ENCODE results near the gene BBS1.
A peak's percentile ranks its signal among the peaks of the same experiment; 100 is the strongest.

The BBS1 gene

DNA sequence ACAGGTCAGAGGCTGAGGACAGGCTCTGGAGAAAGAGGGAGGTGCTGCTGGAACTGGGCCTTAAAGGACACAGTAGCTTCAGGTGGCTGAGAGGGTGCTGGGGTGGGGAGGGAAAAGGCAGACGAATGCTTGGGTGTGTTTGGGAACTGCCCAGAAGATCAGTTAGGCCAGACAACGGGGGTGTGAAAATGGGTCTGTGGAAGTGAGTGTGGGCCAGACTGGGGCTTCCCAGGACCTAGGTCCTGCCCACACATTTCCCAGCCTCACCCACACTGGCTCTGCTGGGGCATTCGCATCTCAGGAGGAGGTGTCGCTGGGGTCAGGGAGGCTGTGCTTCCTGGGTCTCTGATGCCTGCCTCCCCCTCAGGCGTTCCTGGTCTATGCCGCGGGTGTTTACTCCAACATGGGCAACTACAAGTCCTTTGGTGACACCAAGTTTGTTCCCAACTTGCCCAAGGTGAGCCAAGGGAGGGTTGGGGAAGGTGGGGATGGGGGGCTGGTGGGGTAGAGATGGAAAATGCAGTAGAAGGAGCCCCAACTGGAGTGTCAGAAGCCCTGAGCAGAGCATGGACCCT, 25.5 kb upstream of the BBS1 start:
- TF ChIP-seq CTCF (IDR thresholded peaks at IDR 0.05; ENCODE audit: low read depth, low read length) = no peak
- H3K4me3 ChIP-seq (replicated peaks in 1 of 2; ENCODE audit: low read depth in 2 of 2, low read length in 2 of 2) = no peak overlapping the region
- DNase-seq (ENCODE audit: low read depth in 2 of 2) = no peak

- no peak for TF ChIP-seq CTCF (IDR thresholded peaks at IDR 0.05; ENCODE audit: low read depth, low read length)
- DNase-seq (ENCODE audit: low read depth in 2 of 2) = no peak
- no peak overlapping the region for H3K4me3 ChIP-seq (replicated peaks in 1 of 2; ENCODE audit: low read depth in 2 of 2, low read length in 2 of 2)
Measured at GRCh38 chr11:66488957-66489356, 21.5 kb upstream of the BBS1 start.

DNA sequence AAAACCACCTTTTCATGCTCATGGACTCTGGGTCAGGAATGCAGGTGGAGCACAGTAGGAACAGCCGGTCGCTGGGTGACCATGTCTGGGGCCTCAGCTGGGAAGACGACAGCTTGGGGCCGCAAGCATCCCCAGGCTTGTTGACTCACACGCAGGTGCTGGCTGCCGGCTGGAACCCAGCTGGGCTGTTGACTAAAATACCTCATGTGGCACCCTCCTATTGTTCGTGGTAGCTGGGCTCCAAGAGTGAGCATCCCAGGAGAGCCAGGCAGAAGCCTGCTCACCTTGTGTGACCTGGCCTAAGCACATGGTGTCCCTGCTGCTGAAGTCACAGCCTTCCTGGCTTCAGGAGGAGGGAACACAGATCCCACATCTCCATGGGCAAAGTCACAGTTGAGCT, 20.8 kb upstream of the BBS1 start:
- no peak overlapping the region for H3K4me3 ChIP-seq (replicated peaks in 1 of 2; ENCODE audit: low read depth in 2 of 2, low read length in 2 of 2)
- peak in 1 of 2 donors; percentile 25 for DNase-seq (ENCODE audit: low read depth in 2 of 2)

DNA sequence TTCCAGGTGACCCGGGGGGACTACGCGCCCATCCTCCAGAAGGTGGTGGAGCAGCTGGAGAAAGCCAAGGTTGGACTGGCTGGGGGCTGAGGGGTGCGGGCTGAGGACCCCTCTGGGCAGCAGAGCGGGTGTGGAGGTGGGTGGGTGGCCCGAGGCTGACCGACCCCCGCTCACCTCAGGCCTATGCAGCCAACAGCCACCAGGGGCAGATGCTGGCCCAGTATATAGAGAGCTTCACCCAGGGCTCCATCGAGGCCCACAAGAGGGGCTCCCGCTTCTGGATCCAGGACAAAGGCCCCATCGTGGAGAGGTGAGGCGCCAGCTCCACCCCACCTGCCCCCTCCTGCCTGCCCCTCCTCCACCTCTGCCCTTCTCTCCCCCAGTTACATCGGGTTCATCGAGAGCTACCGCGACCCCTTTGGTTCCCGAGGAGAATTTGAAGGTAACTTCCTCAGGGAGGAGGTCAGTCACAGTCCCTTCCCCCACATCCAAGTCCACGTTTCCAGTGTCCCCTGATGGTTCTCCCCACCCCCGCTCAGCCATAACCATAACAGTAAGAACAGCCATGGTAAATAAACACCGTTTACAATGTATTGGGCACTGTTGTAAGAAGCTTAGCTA, 19.0 kb upstream of the BBS1 start:
- peak; percentile 56 for TF ChIP-seq CTCF (IDR thresholded peaks at IDR 0.05; ENCODE audit: low read depth, low read length)
- DNase-seq (ENCODE audit: low read depth in 2 of 2) = no peak
- H3K4me3 ChIP-seq (replicated peaks in 1 of 2; ENCODE audit: low read depth in 2 of 2, low read length in 2 of 2) = no peak overlapping the region

More for the DNA sequence above, 20.8 kb upstream of the BBS1 start:
- no peak for TF ChIP-seq CTCF (IDR thresholded peaks at IDR 0.05; ENCODE audit: low read depth, low read length)

DNA sequence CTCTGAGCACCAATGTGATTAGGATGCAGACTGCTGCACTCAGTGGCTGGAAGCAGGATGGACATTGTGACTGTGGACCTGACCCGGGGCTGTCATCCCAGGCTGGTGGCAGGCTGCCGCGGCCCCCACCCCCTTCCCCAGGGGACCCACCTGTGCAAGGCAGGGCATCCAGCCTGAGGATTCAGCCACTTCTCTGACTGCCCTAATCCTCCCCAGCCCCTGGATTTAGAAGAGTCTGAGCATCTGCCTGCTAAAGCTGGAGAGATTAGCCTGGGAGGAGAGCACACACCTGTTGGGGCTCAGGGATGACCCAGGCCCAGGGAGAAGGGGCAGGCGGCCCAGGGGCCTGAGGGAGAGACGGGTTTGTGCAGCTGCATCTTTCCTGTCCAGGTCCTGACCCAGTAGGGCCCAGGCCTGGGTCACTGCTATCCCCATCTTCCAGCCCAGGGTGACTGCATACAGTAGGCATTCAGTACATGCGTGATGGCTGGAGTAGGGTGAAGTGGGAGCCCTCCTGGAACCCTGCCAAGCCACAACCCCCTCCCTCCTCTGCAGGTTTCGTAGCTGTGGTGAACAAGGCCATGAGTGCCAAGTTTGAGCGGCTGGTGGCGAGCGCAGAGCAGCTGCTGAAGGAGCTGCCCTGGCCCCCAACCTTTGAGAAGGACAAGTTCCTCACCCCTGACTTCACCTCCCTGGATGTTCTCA, 18.1 kb upstream of the BBS1 start:
- no peak for DNase-seq (ENCODE audit: low read depth in 2 of 2)
- H3K4me3 ChIP-seq (replicated peaks in 1 of 2; ENCODE audit: low read depth in 2 of 2, low read length in 2 of 2) = no peak overlapping the region
- no peak for TF ChIP-seq CTCF (IDR thresholded peaks at IDR 0.05; ENCODE audit: low read depth, low read length)

GRCh38 chr11:66493130-66493529, 17.3 kb upstream of the BBS1 start:
- TF ChIP-seq CTCF (IDR thresholded peaks at IDR 0.05; ENCODE audit: low read depth, low read length) = no peak
- no peak overlapping the region for H3K4me3 ChIP-seq (replicated peaks in 1 of 2; ENCODE audit: low read depth in 2 of 2, low read length in 2 of 2)
- no peak for DNase-seq (ENCODE audit: low read depth in 2 of 2)

Measured in cardiac fibroblast (primary cell).